Stimulated activated naive CD8-positive, alpha-beta T cell treated with anti-CD3 and anti-CD28 coated beads, Interleukin-15, Interleukin-2, amounts not matched to agents 100 ng/mL and 50 ng/mL, for 24 hours (primary cell): ENCODE data around the gene NDUFB7.
"Not testable (repeated sequence)": the region's sequence is repeated elsewhere in the genome, so short reads cannot be mapped to it uniquely, and the experiment has no call there.

Source experiments
- H3K27ac Mint-ChIP-seq: one replicate; pipeline ENCODE4 v1.8.0; 2021; ENCODE audit warnings: mild to moderate bottlenecking, mixed read lengths
- H3K27me3 Mint-ChIP-seq: one replicate; pipeline ENCODE4 v1.8.0; 2021; ENCODE audit warnings: mixed read lengths
- H3K36me3 Mint-ChIP-seq: one replicate; pipeline ENCODE4 v1.8.0; 2021; ENCODE audit warnings: low read depth, mixed read lengths
- H3K4me1 Mint-ChIP-seq: one replicate; pipeline ENCODE4 v1.8.0; 2021; ENCODE audit warnings: low read depth, mixed read lengths
- H3K4me3 Mint-ChIP-seq: one replicate; pipeline ENCODE4 v1.8.0; 2021; ENCODE audit warnings: mild to moderate bottlenecking, mixed read lengths
- H3K9me3 Mint-ChIP-seq: one replicate; pipeline ENCODE4 v1.8.0; 2021; ENCODE audit warnings: mixed read lengths

The NDUFB7 gene

GRCh38 chr19:14584372-14584771 is 12.5 kb upstream of the NDUFB7 start:
- H3K9me3 Mint-ChIP-seq, H3K27ac Mint-ChIP-seq, H3K27me3 Mint-ChIP-seq, H3K36me3 Mint-ChIP-seq: not testable (repeated sequence)
- peak overlapping the region; percentile 77 for H3K4me3 Mint-ChIP-seq
- peaks cover 49% of the 10 kb centered on the region for H3K4me1 Mint-ChIP-seq

- Mint-ChIP-seq H3K36me3 (no peaks in the 10 kb centered on the region), H3K4me1 (peaks cover 52% of the 10 kb centered on the region), H3K9me3 (no peaks in the 10 kb centered on the region), H3K27me3 (no peaks in the 10 kb centered on the region), H3K27ac (peak within 1 kb of the TSS; percentile 79), H3K4me3 (peak within 1 kb of the TSS; percentile 77)
Measured at GRCh38 chr19:14582894-14583340, 11.1 kb upstream of the NDUFB7 start, which contains the start of gene CLEC17A. CLEC17A (plus strand) TSS chr19:14583084; CDS start chr19:14583161, 77 bp downstream.

- no peaks in the 10 kb centered on the region for H3K9me3 Mint-ChIP-seq
- peak overlapping the region; percentile 84 for H3K27ac Mint-ChIP-seq
- H3K36me3 Mint-ChIP-seq = no peaks in the 10 kb centered on the region
- no peaks in the 10 kb centered on the region for H3K27me3 Mint-ChIP-seq
- peak overlapping the region; percentile 19 for H3K4me3 Mint-ChIP-seq
- H3K4me1 Mint-ChIP-seq = peaks cover 52% of the 10 kb centered on the region
Measured at GRCh38 chr19:14580623-14581237, 8.9 kb upstream of the NDUFB7 start.

GRCh38 chr19:14577885-14578427 is 6.1 kb upstream of the NDUFB7 start:
- Mint-ChIP-seq H3K27me3 (no peaks in the 10 kb centered on the region), H3K9me3 (no peaks in the 10 kb centered on the region), H3K4me1 (peaks cover 65% of the 10 kb centered on the region), H3K36me3 (no peaks in the 10 kb centered on the region), H3K27ac (peak overlapping the region; percentile 92), H3K4me3 (peak overlapping the region; percentile 39)

- no peaks in the 10 kb centered on the region for H3K36me3 Mint-ChIP-seq
- H3K27ac Mint-ChIP-seq = peak overlapping the region; percentile 28
- H3K4me3 Mint-ChIP-seq = no peak overlapping the region
- no peaks in the 10 kb centered on the region for H3K9me3 Mint-ChIP-seq
- no peaks in the 10 kb centered on the region for H3K27me3 Mint-ChIP-seq
- peaks cover 61% of the 10 kb centered on the region for H3K4me1 Mint-ChIP-seq
Measured at GRCh38 chr19:14577264-14577663, 5.4 kb upstream of the NDUFB7 start.

- Mint-ChIP-seq H3K4me1 (peaks cover 59% of the 10 kb centered on the region), H3K27me3 (no peaks in the 10 kb centered on the region), H3K4me3 (no peak overlapping the region), H3K9me3 (no peaks in the 10 kb centered on the region), H3K27ac (no peak overlapping the region), H3K36me3 (no peaks in the 10 kb centered on the region)
Measured at GRCh38 chr19:14576363-14576762, 4.5 kb upstream of the NDUFB7 start.

GRCh38 chr19:14575428-14575980 is 3.6 kb upstream of the NDUFB7 start:
- no peaks in the 10 kb centered on the region for H3K9me3 Mint-ChIP-seq
- no peaks in the 10 kb centered on the region for H3K27me3 Mint-ChIP-seq
- H3K4me1 Mint-ChIP-seq = peaks cover 58% of the 10 kb centered on the region
- H3K36me3 Mint-ChIP-seq = no peaks in the 10 kb centered on the region
- H3K4me3 Mint-ChIP-seq = no peak overlapping the region
- H3K27ac Mint-ChIP-seq = no peak overlapping the region

- Mint-ChIP-seq H3K36me3 (no peaks in the 10 kb centered on the region), H3K4me1 (peaks cover 55% of the 10 kb centered on the region), H3K4me3 (peak overlapping the region; percentile 95), H3K9me3 (no peaks in the 10 kb centered on the region), H3K27ac (peak overlapping the region; percentile 90), H3K27me3 (no peaks in the 10 kb centered on the region)
Measured at GRCh38 chr19:14570864-14571527, 870 bp downstream of the NDUFB7 start.

GRCh38 chr19:14567079-14567478 is 4.8 kb downstream of the NDUFB7 start:
- H3K4me3 Mint-ChIP-seq = no peak overlapping the region
- peaks cover 4% of the 10 kb centered on the region for H3K36me3 Mint-ChIP-seq
- no peaks in the 10 kb centered on the region for H3K9me3 Mint-ChIP-seq
- H3K27ac Mint-ChIP-seq = no peak overlapping the region
- H3K4me1 Mint-ChIP-seq = peaks cover 43% of the 10 kb centered on the region
- H3K27me3 Mint-ChIP-seq = no peaks in the 10 kb centered on the region

- H3K27ac Mint-ChIP-seq = no peak overlapping the region
- no peak overlapping the region for H3K4me3 Mint-ChIP-seq
- no peaks in the 10 kb centered on the region for H3K27me3 Mint-ChIP-seq
- no peaks in the 10 kb centered on the region for H3K9me3 Mint-ChIP-seq
- peaks cover 46% of the 10 kb centered on the region for H3K4me1 Mint-ChIP-seq
- H3K36me3 Mint-ChIP-seq = peaks cover 4% of the 10 kb centered on the region
Measured at GRCh38 chr19:14566712-14567077, 5.2 kb downstream of the NDUFB7 start.

- H3K36me3 Mint-ChIP-seq = peaks cover 4% of the 10 kb centered on the region
- H3K9me3 Mint-ChIP-seq = no peaks in the 10 kb centered on the region
- no peaks in the 10 kb centered on the region for H3K27me3 Mint-ChIP-seq
- H3K27ac Mint-ChIP-seq = no peak overlapping the region
- no peak overlapping the region for H3K4me3 Mint-ChIP-seq
- peaks cover 45% of the 10 kb centered on the region for H3K4me1 Mint-ChIP-seq
Measured at GRCh38 chr19:14565765-14566711, 5.8 kb downstream of the NDUFB7 start.

- Mint-ChIP-seq H3K27me3 (no peaks in the 10 kb centered on the region), H3K9me3 (no peaks in the 10 kb centered on the region), H3K4me1 (peaks cover 42% of the 10 kb centered on the region), H3K4me3 (no peak overlapping the region), H3K36me3 (peaks cover 4% of the 10 kb centered on the region), H3K27ac (no peak overlapping the region)
Measured at GRCh38 chr19:14565298-14565679, 6.6 kb downstream of the NDUFB7 start.

GRCh38 chr19:14564652-14565297 is 7.1 kb downstream of the NDUFB7 start:
- H3K27me3 Mint-ChIP-seq, H3K36me3 Mint-ChIP-seq, H3K9me3 Mint-ChIP-seq, H3K4me3 Mint-ChIP-seq: not testable (repeated sequence)
- H3K4me1 Mint-ChIP-seq = peaks cover 41% of the 10 kb centered on the region
- H3K27ac Mint-ChIP-seq = peak overlapping the region; percentile 45

GRCh38 chr19:14563989-14564651 is 7.7 kb downstream of the NDUFB7 start:
- Mint-ChIP-seq H3K27me3 (no peaks in the 10 kb centered on the region), H3K9me3 (no peaks in the 10 kb centered on the region), H3K4me3 (no peak overlapping the region), H3K36me3 (peaks cover 4% of the 10 kb centered on the region), H3K4me1 (peaks cover 35% of the 10 kb centered on the region), H3K27ac (peak overlapping the region; percentile 45)
